GM21515 (cell line): ENCODE data around the gene KRT3.

ENCODE experiments used
- ATAC-seq: cut with Tn5 transposase; IDR thresholded peaks from one replicate; pipeline ENCODE4 v1.9.1; 2021; ENCODE audit not compliant: unreplicated experiment

KRT3 gene

GRCh38 chr12:52814710-52815155, 18.8 kb upstream of the KRT3 start:
- ATAC-seq: no peak

GRCh38 chr12:52813885-52814709, 18.2 kb upstream of the KRT3 start, which contains the start of gene KRT4:
KRT4 (minus strand) TSS chr12:52814116; CDS start chr12:52814058, 58 bp downstream.
- ATAC-seq: no peak

GRCh38 chr12:52813203-52813819, 17.4 kb upstream of the KRT3 start:
- ATAC-seq: no peak

- no peak for ATAC-seq
These were observed 16.8 kb upstream of the KRT3 start for GRCh38 chr12:52812749-52813148.

- ATAC-seq: no peak
These were observed 16.1 kb upstream of the KRT3 start for GRCh38 chr12:52812073-52812400.

- no peak for ATAC-seq
These were observed 15.5 kb upstream of the KRT3 start for GRCh38 chr12:52811191-52812072.

GRCh38 chr12:52810554-52810953, 14.6 kb upstream of the KRT3 start:
- ATAC-seq: no peak

- no peak for ATAC-seq
These were observed 13.2 kb upstream of the KRT3 start for GRCh38 chr12:52809166-52809565.

- no peak for ATAC-seq
These were observed 12.8 kb upstream of the KRT3 start for GRCh38 chr12:52808573-52809160.

- ATAC-seq: no peak
These were observed 11.9 kb upstream of the KRT3 start for GRCh38 chr12:52807544-52808470.

GRCh38 chr12:52806821-52807543, 11.1 kb upstream of the KRT3 start:
- ATAC-seq: no peak

- ATAC-seq: no peak
These were observed 10.4 kb upstream of the KRT3 start for GRCh38 chr12:52806169-52806811.

- no peak for ATAC-seq
These were observed 9.8 kb upstream of the KRT3 start for GRCh38 chr12:52805739-52806138.

- ATAC-seq: no peak
These were observed 9.1 kb upstream of the KRT3 start for GRCh38 chr12:52805000-52805399.

- ATAC-seq: no peak
These were observed 6.5 kb upstream of the KRT3 start for GRCh38 chr12:52802442-52802841.

GRCh38 chr12:52801773-52802172, 5.9 kb upstream of the KRT3 start:
- no peak for ATAC-seq

- ATAC-seq: no peak
These were observed 4.5 kb upstream of the KRT3 start for GRCh38 chr12:52800259-52800917.

GRCh38 chr12:52799505-52800211, 3.7 kb upstream of the KRT3 start:
- ATAC-seq: no peak
